GM19455 (cell line): ENCODE measurements around the gene KNG1.
"Not testable (repeated sequence)": the region's sequence is repeated elsewhere in the genome, so short reads cannot be mapped to it uniquely, and the experiment has no call there.

Source experiments
- ATAC-seq: cut with Tn5 transposase; IDR thresholded peaks from one replicate; pipeline ENCODE4 v1.9.1; 2021; ENCODE audit not compliant: unreplicated experiment

Gene KNG1

DNA sequence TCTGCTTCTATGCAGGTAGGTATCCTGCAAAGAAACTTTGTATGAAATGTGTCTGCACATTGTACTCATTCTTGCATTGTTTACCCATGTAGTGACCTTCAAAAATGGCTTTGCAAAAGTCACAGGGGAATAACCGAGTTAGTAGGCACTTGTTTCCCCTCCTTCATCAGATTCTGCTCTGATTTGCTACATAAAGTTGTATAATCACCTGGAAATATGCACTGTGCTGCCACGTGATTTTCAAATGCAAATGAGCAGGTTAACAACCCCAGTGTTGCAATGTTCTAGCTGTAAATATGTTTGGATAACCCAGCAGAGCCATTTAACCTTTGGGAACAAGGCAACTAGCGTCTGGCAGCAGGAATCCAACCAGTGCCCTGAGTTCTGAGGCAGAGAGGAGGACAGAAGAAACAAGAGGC lies at the start of gene KNG1:
TSS of gene KNG1 (plus strand) at position 321 of the 419 bp plus-strand sequence. CDS start 184 bp downstream, outside the sequence.
- ATAC-seq = no peak

- no peak for ATAC-seq
Observed at GRCh38 chr3:186668426-186668825, 48.7 kb upstream of the KNG1 start.

GRCh38 chr3:186669378-186670084 lies 47.6 kb upstream of the KNG1 start:
- no peak for ATAC-seq

- ATAC-seq = no peak
Observed at GRCh38 chr3:186670155-186670554, 47.0 kb upstream of the KNG1 start.

- ATAC-seq = no peak
Observed at GRCh38 chr3:186671051-186671450, 46.1 kb upstream of the KNG1 start.

DNA sequence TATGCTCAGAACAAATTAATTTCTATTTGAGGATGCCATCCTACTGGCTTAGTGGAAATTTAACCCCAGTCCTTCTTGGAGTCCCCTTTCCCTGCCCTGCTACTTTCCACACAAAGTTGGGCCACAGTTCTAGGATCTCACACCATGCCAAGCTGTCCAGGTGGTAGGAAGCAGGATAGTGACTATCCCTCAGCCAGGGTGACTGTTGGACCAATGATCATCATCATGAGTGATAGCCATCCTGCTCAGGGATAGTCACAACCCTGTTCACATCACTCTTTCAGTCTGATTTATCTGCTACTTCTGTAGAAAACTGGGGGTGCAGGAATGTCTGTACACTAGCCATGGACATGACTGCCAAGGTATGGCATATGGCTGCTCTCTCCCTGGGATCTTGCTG lies 38.6 kb upstream of the KNG1 start:
- no peak for ATAC-seq

- no peak for ATAC-seq
Observed at GRCh38 chr3:186679151-186679550, 38.0 kb upstream of the KNG1 start.

DNA sequence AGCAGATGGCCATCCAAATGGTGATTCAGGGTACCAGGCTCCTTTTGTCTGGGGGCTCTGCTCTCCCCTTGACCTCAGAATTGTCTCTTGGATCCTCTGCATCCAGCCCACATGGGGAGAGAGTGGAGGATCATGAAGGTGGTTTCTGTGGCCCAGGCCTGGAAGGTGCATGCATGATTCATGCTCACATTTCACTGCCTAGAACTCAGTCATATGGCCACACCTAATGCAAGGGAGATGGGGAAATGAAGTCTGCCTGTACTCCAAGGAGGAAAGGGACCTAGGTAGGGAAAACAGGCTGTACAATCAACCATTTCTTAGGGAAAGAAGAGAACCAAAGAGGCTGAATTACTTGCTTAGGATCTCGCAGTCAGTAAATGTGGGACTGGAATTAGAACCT lies 36.3 kb upstream of the KNG1 start:
- no peak for ATAC-seq

DNA sequence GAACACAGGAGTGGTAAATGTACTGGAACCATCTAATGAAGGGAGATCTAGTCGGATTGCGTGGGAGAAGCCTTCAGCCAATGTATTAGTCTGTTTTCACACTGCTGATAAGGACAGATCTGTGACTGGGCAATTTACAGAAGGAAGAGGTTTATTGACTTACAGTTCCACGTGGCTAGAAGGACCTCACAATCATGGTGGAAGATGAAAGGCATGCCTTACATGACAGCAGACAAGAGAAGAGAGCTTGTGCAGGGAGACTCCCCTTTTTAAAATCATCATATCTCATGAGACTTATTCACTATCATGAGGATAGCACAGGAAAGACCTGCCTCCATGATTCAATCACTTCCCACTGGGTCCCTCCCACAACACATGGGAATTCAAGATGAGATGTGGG lies 34.3 kb upstream of the KNG1 start:
- ATAC-seq = no peak

DNA sequence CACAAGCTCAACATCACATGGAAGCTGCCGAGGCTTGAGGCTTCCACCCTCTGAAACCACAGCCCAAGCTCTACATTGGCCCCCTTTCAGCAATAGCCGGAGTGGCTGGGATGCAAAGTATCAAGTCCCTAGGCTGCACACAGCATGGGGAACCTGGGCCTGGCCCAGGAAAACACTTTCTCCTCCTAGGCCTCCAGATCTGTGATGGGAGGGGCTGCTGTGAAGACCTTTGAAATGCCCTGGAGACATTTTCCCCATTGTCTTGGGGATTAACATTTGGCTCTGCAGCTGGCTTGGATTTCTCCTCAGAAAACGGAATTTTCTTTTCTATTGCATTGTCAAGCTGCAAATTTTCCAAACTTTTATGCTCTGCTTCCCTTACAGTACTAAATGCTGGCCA lies 33.2 kb upstream of the KNG1 start:
- ATAC-seq = no peak

DNA sequence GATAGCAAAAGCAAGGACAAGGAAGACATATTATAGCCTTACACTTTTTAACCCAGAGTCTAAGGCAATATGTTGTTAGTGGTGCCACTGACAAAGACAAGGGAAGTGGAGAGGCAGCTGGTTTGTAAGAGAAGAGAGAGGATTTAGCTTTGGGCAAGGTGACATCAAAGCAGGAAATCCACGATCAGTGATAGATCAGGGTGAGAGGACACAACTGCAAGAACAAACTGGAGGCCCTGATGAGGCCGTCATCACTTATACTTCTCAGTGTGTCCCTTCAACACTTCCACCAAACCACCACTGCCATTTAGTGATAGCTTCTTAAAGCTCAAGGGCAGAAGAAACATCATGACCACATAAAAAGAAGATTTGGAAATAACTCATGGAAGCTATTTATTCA lies 30.7 kb upstream of the KNG1 start:
- not testable (repeated sequence) for ATAC-seq

- no peak for ATAC-seq
Observed at GRCh38 chr3:186687120-186687651, 30.0 kb upstream of the KNG1 start.

- ATAC-seq = not testable (repeated sequence)
Observed at GRCh38 chr3:186690304-186690703, 26.9 kb upstream of the KNG1 start.

GRCh38 chr3:186691676-186692075 lies 25.5 kb upstream of the KNG1 start:
- ATAC-seq = no peak

DNA sequence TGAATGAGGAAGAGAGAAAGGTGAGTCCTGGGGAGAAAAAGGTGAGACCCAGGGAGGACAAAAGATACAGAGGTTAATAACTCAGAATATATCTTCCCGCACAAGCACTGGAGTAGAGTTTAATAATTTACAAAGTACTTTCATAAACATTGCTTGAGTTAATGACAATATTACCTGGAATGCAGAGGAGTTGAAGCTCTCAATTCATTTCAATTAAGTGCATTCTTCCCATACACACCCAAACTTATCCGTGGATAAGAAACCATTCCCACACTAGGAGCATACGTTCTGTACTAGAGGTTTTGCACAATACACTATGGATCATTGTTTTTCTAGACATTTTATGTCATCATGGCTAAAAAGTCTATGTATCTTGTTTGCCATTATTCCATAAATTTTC lies 23.3 kb upstream of the KNG1 start:
- ATAC-seq = no peak

DNA sequence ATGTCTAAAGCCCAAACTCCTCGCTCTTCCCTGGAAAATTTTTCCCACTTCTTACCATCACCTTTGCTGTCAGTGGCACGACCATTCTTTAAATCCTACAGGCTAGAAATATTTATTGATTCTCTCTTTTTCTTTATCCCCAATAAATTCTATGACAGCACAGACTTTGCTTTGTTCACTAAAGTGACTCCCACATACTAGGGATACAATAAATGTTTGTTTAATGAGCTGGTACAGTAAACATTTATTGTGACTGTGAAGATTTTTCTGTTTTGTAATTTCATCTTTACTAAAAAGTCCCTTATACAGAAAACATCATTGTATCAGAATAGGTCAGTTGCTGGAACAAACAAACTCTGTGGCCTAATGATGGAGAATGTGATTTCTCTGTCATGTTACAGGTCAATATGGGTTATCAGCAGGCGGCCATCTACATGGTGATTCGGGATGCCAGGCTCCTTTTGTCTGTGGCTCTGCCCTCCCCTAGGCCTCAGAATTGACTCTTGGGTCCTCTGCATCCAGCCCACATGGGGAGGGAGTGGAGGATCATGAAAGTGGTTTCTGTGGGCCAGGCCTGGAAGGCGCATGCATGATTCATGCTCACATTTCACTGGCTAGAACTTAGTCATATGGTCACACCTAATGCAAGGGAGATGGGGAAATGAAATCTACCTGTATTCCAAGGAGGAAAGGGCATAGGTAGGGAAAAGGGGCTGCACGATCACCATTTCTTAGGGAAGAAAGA lies 22.7 kb upstream of the KNG1 start:
- ATAC-seq = no peak

DNA sequence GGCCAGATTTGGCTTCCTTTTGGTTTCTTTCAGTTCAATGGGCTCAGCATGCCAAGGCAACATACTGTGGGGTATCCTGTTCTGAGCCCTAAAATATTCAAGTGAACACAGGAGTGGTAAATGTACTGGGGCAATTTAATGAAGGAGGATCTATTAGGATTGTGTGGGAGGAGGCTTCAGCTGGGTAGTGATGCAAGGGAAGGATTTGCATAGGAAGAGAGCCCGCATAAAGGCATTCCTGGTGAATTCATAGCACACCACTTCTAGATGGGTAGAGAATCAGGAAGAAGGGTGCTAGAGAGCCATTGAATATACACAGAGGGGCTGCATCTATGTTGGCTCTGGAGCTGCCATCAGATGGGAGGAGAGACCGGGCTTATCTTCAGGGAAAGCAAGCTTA lies 20.6 kb upstream of the KNG1 start:
- no peak for ATAC-seq

- no peak for ATAC-seq
Observed at GRCh38 chr3:186697510-186697909, 19.6 kb upstream of the KNG1 start.

GRCh38 chr3:186700267-186700666 lies 16.9 kb upstream of the KNG1 start:
- ATAC-seq = no peak

DNA sequence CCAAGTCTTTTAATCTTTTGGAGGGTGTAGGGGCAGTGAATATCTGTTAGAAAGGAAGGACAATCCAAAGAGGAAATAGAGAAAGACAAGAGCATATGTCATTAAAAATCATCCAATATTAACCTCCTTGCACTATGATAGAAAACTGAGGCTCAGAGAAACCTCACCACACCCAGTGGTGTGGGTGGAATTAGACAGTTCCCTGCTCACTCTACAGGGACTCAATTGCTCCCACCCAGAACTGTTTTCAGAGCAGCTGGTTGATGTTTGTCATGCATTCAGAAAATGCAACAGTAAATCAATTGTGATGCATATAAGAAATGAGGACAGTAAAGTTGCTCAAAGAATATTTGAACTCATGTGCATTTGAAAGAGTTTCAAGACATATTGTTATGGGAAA lies 14.7 kb upstream of the KNG1 start:
- not testable (repeated sequence) for ATAC-seq

- ATAC-seq = no peak
Observed at GRCh38 chr3:186705882-186706780, 11.0 kb upstream of the KNG1 start.
